Epithelial cell of esophagus (primary cell): ENCODE results near the gene ARID1B.

Experiments
- DNase-seq: peaks from one replicate; pipeline ENCODE4 v3.0.0; 2010; ENCODE audit warnings: low read depth
- H3K4me3 ChIP-seq: 2 replicates; pipeline ENCODE4 v1.5.1; 2011; ENCODE audit warnings: mild to moderate bottlenecking, low read length, control low read depth
- TF ChIP-seq, protein P1 (sequence below): IDR thresholded peaks from 2 replicates; pipeline ENCODE4 v1.5.1; 2011; ENCODE audit warnings: low read depth, mild to moderate bottlenecking, low read length, control low read depth, inconsistent platforms; ENCODE audit not compliant: insufficient read depth; ENCODE audit errors: missing control alignments

ARID1B gene

DNA sequence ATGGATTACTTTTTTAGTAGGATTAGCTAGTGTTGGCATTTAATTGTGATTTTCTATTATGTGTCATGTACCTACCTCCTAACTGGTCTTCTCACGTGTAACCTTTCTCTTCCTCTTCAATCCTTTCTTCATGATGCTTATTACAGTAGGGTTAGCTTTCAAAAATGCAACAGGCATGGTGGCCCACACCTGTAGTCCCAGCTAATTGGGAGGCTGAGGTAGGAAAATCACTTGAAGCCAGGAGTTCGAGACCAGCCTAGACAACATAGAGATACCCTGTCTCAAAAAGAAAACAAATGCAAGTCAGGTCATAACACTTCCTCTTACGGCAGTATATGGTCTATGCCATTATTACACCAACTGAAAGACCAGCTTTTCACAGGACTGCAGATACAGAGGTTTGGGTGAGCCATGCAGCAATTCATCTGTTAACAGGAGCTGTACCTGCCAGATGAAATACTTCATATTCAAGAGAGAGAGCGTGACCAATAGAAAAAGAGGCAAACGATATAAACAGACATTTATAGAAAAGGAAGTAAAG, 351.1 kb downstream of the ARID1B start:
- TF ChIP-seq, protein P1, sequence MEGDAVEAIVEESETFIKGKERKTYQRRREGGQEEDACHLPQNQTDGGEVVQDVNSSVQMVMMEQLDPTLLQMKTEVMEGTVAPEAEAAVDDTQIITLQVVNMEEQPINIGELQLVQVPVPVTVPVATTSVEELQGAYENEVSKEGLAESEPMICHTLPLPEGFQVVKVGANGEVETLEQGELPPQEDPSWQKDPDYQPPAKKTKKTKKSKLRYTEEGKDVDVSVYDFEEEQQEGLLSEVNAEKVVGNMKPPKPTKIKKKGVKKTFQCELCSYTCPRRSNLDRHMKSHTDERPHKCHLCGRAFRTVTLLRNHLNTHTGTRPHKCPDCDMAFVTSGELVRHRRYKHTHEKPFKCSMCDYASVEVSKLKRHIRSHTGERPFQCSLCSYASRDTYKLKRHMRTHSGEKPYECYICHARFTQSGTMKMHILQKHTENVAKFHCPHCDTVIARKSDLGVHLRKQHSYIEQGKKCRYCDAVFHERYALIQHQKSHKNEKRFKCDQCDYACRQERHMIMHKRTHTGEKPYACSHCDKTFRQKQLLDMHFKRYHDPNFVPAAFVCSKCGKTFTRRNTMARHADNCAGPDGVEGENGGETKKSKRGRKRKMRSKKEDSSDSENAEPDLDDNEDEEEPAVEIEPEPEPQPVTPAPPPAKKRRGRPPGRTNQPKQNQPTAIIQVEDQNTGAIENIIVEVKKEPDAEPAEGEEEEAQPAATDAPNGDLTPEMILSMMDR, result no peak
- H3K4me3 ChIP-seq, result no peak overlapping the region
- no peak for DNase-seq

- DNase-seq, result no peak
- TF ChIP-seq, protein P1, result no peak
- no peak overlapping the region for H3K4me3 ChIP-seq
These were observed 354.1 kb downstream of the ARID1B start for GRCh38 chr6:157131250-157131649.

DNA sequence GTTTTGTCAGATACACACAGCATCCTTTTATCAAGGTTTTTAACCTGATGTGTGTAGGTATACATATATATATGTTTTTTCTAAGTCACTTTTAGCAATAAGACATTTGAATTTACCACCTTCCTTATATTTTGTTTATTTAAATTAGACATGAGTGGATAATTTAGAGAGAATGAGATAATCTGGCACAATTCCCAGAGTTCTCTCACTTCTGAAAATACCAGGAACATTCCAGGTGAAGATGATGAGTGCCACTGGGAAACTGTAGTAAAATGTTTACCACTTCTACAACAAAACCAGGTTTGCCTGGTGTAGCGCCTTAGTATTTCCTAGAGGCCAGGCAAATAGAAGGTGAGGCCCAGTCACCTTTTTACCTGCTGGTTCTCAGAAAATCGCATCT, 356.7 kb downstream of the ARID1B start:
- H3K4me3 ChIP-seq, result no peak overlapping the region
- DNase-seq, result peak; percentile 37
- TF ChIP-seq, protein P1, result no peak

- no peak overlapping the region for H3K4me3 ChIP-seq
- no peak for DNase-seq
- TF ChIP-seq, protein P1, result no peak
These were observed 357.3 kb downstream of the ARID1B start for GRCh38 chr6:157134402-157135047.

- TF ChIP-seq, protein P1, result no peak
- H3K4me3 ChIP-seq, result no peak overlapping the region
- peak; percentile 15 for DNase-seq
These were observed 358.5 kb downstream of the ARID1B start for GRCh38 chr6:157135691-157136090.

GRCh38 chr6:157137501-157137900, 360.3 kb downstream of the ARID1B start:
- TF ChIP-seq, protein P1, result no peak
- DNase-seq, result no peak
- H3K4me3 ChIP-seq, result no peak overlapping the region
